ENCODE measurements around the gene SLC12A7. TPM values are rescaled to one million over a fixed set of nuclear protein-coding genes. Genes with fewer than 3 reads are reported as not detected.

The SLC12A7 gene
- total RNA-seq, 1 donor from 2014 or later: 147 TPM

DNA sequence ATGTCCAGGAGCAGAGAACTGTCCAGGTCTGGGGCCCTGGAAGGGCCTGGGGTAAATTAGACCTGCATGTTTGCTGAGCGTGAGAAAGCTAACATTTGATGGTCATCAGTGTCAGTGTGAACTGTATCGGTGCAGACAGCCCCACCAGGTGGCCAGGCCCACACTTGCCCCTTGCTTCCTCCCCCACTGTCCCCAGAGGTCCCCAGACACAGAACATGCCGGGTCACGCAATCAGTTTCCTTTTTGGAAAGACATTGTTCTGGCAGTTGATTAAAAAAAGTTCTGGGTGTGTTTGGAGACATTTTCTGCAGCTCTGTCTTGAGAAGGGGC is 101.7 kb downstream of the SLC12A7 start:
- H3K27ac Mint-ChIP-seq (ENCODE audit: unreplicated experiment): peak overlapping the region; percentile 8
- peak; percentile 27 for DNase-seq
- peak; percentile 15 for TF ChIP-seq CTCF (IDR thresholded peaks at IDR 0.05; ENCODE audit: partially characterized antibody, unreplicated experiment)
- peaks cover 10% of the 10 kb centered on the region for H3K9me3 Mint-ChIP-seq (ENCODE audit: unreplicated experiment)
- peaks cover 7% of the 10 kb centered on the region for H3K36me3 Mint-ChIP-seq (ENCODE audit: unreplicated experiment)
- H3K4me3 Mint-ChIP-seq (ENCODE audit: unreplicated experiment): peak overlapping the region; percentile 79
- H3K27me3 Mint-ChIP-seq (ENCODE audit: unreplicated experiment): peaks cover 10% of the 10 kb centered on the region
- H3K4me1 Mint-ChIP-seq (ENCODE audit: low read depth, unreplicated experiment): peaks cover 11% of the 10 kb centered on the region

GRCh38 chr5:1009359-1010180 is 102.3 kb downstream of the SLC12A7 start:
- H3K27me3 Mint-ChIP-seq (ENCODE audit: unreplicated experiment): peaks cover 10% of the 10 kb centered on the region
- peaks cover 10% of the 10 kb centered on the region for H3K9me3 Mint-ChIP-seq (ENCODE audit: unreplicated experiment)
- peaks cover 11% of the 10 kb centered on the region for H3K4me1 Mint-ChIP-seq (ENCODE audit: low read depth, unreplicated experiment)
- H3K27ac Mint-ChIP-seq (ENCODE audit: unreplicated experiment): peak overlapping the region; percentile 8
- peak; percentile 22 for DNase-seq
- TF ChIP-seq CTCF (IDR thresholded peaks at IDR 0.05; ENCODE audit: partially characterized antibody, unreplicated experiment): no peak
- peaks cover 7% of the 10 kb centered on the region for H3K36me3 Mint-ChIP-seq (ENCODE audit: unreplicated experiment)
- peak overlapping the region; percentile 79 for H3K4me3 Mint-ChIP-seq (ENCODE audit: unreplicated experiment)

DNA sequence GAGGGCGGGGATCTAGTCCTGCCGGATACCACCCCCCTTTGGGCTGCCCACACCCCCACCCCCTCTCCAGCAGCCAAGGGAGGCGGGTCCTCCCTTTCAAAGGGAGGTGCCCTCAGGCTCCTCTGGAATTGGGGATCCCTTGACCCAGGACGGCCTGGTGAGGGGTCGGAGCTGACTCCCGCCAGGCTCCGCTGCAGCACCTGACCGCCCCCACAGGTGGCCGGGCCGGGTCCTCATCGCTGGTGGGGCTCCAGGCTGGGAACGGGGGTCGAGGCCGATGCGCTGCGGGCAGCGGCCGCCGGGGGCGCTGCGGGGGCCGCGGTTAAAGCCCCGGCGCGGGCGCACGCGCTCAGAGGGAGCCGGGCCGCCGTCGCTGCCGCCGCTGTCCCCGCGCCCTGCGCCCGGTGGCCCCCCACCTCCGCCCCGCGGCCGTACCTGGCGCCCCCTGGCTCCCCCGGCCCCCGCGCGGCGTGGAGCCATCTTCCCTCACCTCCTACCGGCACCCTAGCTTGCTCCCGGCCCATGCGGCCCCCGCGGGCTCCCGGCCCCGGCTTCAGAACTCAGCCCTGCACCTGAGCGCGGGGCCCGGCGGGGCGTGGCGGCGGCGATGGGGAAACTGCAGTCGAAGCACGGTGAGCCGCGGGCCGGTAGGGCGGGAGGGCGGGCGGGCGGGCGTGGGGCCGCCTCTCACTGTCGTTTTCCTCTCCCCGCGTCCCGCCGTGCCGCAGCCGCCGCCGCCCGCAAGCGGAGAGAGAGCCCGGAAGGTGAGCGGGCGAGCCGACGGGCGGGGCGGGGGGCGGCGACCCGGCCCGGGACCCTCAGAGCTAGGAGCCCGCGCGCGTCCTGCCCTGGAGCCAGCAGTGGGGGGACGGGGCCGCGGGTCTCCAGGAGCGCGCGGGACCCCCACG is 103.2 kb downstream of the SLC12A7 start, which contains the start of gene NKD2:
Gene NKD2 (plus strand): TSS at position 352 of the 908 bp plus-strand sequence. CDS start 256 bp downstream, at position 608.
- peak; percentile 79 for DNase-seq
- H3K36me3 Mint-ChIP-seq (ENCODE audit: unreplicated experiment): peaks cover 7% of the 10 kb centered on the region
- peak within 1 kb of the TSS; percentile 84 for H3K4me3 Mint-ChIP-seq (ENCODE audit: unreplicated experiment)
- peaks cover 10% of the 10 kb centered on the region for H3K27me3 Mint-ChIP-seq (ENCODE audit: unreplicated experiment)
- H3K27ac Mint-ChIP-seq (ENCODE audit: unreplicated experiment): peak within 1 kb of the TSS; percentile 72
- peaks cover 10% of the 10 kb centered on the region for H3K9me3 Mint-ChIP-seq (ENCODE audit: unreplicated experiment)
- H3K4me1 Mint-ChIP-seq (ENCODE audit: low read depth, unreplicated experiment): peaks cover 11% of the 10 kb centered on the region
- TF ChIP-seq CTCF (IDR thresholded peaks at IDR 0.05; ENCODE audit: partially characterized antibody, unreplicated experiment): peak; percentile 80

- H3K4me1 Mint-ChIP-seq (ENCODE audit: low read depth, unreplicated experiment): peaks cover 17% of the 10 kb centered on the region
- peaks cover 7% of the 10 kb centered on the region for H3K36me3 Mint-ChIP-seq (ENCODE audit: unreplicated experiment)
- peaks cover 13% of the 10 kb centered on the region for H3K9me3 Mint-ChIP-seq (ENCODE audit: unreplicated experiment)
- H3K27me3 Mint-ChIP-seq (ENCODE audit: unreplicated experiment): peaks cover 13% of the 10 kb centered on the region
- peak overlapping the region; percentile 72 for H3K27ac Mint-ChIP-seq (ENCODE audit: unreplicated experiment)
- DNase-seq: peak; percentile 24
- H3K4me3 Mint-ChIP-seq (ENCODE audit: unreplicated experiment): peak overlapping the region; percentile 84
- no peak for TF ChIP-seq CTCF (IDR thresholded peaks at IDR 0.05; ENCODE audit: partially characterized antibody, unreplicated experiment)
Measured at GRCh38 chr5:1007681-1008450, 104.0 kb downstream of the SLC12A7 start.
